ENCODE measurements around the gene CEPT1.

DNA sequence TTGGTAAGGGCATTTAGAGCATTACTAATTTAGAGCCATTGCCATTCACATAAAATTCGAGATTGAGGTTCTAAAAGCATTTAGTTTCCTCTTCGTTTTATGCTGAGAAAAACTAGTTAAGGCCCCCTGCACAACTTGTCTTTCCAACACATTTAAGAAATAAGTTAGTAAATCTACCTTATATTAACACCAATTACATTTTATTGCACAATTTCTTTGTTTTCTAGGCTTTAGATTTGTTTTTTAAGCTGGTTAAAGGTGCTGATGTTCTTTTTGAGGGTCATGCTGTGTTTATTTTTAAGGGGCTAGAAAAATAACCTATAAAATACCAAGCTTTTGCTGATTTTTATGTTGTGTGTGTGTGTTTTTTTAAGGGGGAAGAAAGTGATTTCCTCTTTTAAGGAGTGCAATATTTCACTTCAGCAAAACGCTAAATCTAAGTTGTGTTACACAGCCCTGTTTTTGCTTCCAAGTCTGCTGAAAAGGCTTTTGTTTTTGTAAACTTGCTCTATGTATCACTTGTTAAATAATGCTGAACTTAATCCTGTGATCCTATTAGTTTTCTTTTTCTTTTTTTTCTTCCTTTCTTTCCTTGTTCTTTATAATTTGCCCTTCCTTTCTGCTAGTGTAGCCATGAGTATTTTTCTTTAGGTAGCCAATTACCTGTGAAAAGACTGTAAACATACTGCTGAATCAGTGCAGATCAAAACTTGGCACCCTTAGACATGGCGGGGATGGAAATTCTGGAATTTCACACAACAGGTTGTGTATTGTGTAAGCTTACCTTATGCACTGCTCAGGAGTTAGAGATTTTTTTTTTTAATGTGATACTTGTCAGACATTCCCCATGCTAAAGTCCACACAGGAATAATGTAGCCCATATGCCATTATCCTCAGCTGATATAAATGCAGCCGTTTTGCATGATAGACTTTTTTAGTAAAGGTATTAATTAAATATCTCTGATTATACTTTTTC lies 1.5 kb downstream of the CEPT1 start:
- TF ChIP-seq, protein P1, sequence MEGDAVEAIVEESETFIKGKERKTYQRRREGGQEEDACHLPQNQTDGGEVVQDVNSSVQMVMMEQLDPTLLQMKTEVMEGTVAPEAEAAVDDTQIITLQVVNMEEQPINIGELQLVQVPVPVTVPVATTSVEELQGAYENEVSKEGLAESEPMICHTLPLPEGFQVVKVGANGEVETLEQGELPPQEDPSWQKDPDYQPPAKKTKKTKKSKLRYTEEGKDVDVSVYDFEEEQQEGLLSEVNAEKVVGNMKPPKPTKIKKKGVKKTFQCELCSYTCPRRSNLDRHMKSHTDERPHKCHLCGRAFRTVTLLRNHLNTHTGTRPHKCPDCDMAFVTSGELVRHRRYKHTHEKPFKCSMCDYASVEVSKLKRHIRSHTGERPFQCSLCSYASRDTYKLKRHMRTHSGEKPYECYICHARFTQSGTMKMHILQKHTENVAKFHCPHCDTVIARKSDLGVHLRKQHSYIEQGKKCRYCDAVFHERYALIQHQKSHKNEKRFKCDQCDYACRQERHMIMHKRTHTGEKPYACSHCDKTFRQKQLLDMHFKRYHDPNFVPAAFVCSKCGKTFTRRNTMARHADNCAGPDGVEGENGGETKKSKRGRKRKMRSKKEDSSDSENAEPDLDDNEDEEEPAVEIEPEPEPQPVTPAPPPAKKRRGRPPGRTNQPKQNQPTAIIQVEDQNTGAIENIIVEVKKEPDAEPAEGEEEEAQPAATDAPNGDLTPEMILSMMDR (IDR thresholded peaks at IDR 0.05; ENCODE audit: extremely low read depth in 1 of 2, insufficient read depth in 1 of 2, low read depth in 1 of 2, low read length in 2 of 2): no peak
- no peak for TF ChIP-seq POLR2AphosphoS5 (IDR thresholded peaks at IDR 0.05; ENCODE audit: insufficient read depth, low read depth, low read length)
- TF ChIP-seq GATA2 (IDR thresholded peaks at IDR 0.05; ENCODE audit: insufficient read depth, insufficient read length, low read depth, low read length): no peak

All from endothelial cell of umbilical vein (primary cell).